Choroid plexus epithelial cell (primary cell): ENCODE data around the gene SCG3.

ENCODE experiments used
- DNase-seq: peaks from one replicate; pipeline ENCODE4 v3.0.0-alpha.2; 2010; ENCODE audit warnings: low read depth
- H3K4me3 ChIP-seq: 2 replicates; pipeline ENCODE4 v1.5.1; 2011; ENCODE audit warnings: low read depth, mild to moderate bottlenecking, control low read depth, low read length, moderate library complexity
- CTCF ChIP-seq: conservative IDR thresholded peaks from 2 replicates; pipeline ENCODE4 v1.5.1; 2011; ENCODE audit warnings: low read depth, mild to moderate bottlenecking, control low read depth, inconsistent platforms, low read length, moderate library complexity

SCG3 gene

GRCh38 chr15:51726302-51727073 is 45.2 kb downstream of the SCG3 start:
- no peak for TF ChIP-seq CTCF
- peak; percentile 85 for DNase-seq
- no peak overlapping the region for H3K4me3 ChIP-seq

GRCh38 chr15:51727141-51727897 is 46.0 kb downstream of the SCG3 start:
- peak; percentile 56 for TF ChIP-seq CTCF
- H3K4me3 ChIP-seq: no peak overlapping the region
- DNase-seq: peak; percentile 30

- no peak for TF ChIP-seq CTCF
- DNase-seq: peak; percentile 88
- H3K4me3 ChIP-seq: peak overlapping the region; percentile 28
These were observed 50.4 kb downstream of the SCG3 start for GRCh38 chr15:51731549-51732267.

- DNase-seq: no peak
- TF ChIP-seq CTCF: no peak
- H3K4me3 ChIP-seq: no peak overlapping the region
These were observed 51.3 kb downstream of the SCG3 start for GRCh38 chr15:51732646-51733045.

GRCh38 chr15:51735228-51736010 is 54.1 kb downstream of the SCG3 start:
- H3K4me3 ChIP-seq: no peak overlapping the region
- DNase-seq: no peak
- peak; percentile 27 for TF ChIP-seq CTCF

GRCh38 chr15:51736069-51736468 is 54.8 kb downstream of the SCG3 start:
- H3K4me3 ChIP-seq: no peak overlapping the region
- TF ChIP-seq CTCF: no peak
- no peak for DNase-seq
